HG02970 (cell line): Measurements from ENCODE around the gene MYBPHL.

Source experiments
- ATAC-seq: cut with Tn5 transposase; IDR thresholded peaks from one replicate; pipeline ENCODE4 v1.9.1; 2021; ENCODE audit warnings: mild to moderate bottlenecking, moderate library complexity, moderate number of reproducible peaks; ENCODE audit not compliant: unreplicated experiment, low FRiP score

The MYBPHL gene

DNA sequence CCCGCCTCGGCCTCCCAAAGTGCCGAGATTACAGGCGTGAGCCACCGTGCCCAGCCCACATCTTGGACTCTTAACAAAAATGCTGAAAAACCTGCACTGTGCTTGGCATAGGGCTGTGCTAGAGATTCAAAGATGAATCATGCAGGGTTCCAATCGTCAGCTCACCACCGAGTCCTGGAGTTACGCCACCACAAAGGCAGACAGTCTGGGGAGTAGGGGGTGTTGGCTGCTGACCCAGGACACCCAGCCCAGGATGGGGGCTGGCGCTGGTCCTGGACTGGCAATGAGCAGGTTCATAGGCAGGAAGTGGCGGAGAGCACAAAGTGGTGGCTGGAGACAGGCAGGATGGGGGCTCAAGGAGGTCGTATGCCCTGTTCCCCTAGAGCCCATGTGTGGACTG lies 39.8 kb downstream of the MYBPHL start:
- ATAC-seq, result no peak

DNA sequence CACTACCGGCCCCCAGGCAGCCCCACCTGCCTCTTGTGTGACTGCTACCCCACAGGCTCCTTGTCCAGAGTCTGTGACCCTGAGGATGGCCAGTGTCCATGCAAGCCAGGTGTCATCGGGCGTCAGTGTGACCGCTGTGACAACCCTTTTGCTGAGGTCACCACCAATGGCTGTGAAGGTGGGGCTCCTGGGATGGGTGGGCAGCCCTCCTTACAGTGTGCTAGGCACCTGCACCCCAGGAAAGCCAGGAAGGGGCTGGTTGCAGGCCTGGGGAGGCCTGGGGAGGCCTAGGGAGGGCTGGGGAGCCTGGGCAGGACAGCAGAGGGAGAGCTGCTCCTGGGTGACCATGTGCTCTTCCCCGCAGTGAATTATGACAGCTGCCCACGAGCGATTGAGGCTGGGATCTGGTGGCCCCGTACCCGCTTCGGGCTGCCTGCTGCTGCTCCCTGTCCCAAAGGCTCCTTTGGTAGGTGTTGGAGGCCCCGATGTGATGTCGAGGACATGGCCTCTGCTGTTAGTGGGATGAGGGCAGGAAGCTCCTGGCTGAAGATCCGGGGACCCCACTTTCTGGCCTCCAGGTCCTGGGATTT lies 41.0 kb downstream of the MYBPHL start:
- no peak for ATAC-seq

DNA sequence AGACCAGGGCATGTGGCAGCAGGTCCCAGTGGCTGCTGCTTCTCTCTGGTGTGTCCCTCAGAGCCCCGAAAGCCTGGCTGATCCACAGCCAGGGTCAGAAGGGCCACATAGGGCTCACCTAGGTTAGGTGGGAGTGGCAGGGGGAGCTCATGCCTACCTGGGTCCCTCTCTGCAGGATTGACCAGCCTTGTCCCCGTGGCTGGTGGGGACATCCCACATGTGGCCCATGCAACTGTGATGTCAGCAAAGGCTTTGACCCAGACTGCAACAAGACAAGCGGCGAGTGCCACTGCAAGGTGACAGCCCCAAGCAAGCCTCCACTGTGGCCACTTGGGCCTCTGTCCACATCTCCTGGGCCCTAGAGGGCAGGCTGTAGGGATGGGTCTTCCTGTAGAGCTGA lies 41.8 kb downstream of the MYBPHL start:
- no peak for ATAC-seq

DNA sequence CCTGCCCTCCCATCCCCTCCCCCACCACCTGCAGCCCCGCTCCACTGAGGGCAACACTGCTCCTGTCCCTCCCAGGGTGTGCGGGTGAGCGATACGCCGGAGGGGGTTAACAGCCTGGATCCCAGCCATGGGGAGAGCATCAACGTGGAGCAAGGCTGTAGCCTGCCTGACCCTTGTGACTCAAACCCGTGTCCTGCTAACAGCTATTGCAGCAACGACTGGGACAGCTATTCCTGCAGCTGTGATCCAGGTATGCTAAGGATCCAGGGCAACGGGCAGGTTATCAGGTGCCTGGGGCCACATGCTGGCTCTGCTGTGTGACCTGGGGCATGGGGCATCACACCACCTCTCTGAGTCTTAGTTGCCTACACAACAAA lies 42.4 kb downstream of the MYBPHL start:
- no peak for ATAC-seq

DNA sequence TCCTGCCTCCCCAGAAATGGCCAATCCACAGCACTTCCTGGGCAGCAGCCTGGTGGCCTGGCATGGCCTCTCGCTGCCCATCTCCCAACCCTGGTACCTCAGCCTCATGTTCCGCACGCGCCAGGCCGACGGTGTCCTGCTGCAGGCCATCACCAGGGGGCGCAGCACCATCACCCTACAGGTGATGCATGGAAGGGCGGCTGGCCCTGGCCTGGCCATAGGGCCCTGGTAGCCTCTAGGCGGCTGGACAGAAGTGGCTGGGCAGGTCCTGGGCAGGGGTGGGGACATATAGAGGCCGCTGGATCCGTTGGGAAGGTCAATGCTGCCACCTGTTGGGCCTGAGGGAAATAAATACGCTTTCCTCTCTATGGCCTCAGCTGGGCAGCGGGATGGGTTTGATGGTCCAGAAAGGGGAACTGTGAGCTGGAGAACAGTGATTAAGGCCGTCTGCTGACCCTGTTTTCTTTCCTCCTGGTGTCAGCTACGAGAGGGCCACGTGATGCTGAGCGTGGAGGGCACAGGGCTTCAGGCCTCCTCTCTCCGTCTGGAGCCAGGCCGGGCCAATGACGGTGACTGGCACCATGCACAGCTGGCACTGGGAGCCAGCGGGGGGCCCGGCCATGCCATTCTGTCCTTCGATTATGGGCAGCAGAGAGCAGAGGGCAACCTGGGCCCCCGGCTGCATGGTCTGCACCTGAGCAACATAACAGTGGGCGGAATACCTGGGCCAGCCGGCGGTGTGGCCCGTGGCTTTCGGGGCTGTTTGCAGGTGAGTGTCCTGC lies 43.0 kb downstream of the MYBPHL start:
- peak; percentile 63 for ATAC-seq

DNA sequence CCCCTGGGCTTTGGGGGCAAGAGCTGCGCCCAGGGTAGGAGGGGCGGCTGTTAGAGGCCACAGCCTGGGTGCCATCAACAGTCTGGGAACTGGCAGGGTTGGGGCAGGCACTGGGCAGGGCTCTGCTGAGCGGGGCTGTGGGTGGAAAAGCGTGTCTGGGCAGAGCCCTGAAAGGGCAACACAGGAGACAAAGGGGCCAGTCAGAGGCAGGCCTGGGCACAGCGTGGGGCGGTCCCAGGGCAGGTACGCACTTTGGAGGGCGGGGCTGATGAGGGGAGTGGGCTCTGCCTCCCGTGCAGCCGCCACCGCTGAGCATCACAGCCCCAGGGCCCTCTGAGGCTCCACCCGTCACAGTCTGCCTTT lies 43.6 kb downstream of the MYBPHL start:
- ATAC-seq, result no peak

DNA sequence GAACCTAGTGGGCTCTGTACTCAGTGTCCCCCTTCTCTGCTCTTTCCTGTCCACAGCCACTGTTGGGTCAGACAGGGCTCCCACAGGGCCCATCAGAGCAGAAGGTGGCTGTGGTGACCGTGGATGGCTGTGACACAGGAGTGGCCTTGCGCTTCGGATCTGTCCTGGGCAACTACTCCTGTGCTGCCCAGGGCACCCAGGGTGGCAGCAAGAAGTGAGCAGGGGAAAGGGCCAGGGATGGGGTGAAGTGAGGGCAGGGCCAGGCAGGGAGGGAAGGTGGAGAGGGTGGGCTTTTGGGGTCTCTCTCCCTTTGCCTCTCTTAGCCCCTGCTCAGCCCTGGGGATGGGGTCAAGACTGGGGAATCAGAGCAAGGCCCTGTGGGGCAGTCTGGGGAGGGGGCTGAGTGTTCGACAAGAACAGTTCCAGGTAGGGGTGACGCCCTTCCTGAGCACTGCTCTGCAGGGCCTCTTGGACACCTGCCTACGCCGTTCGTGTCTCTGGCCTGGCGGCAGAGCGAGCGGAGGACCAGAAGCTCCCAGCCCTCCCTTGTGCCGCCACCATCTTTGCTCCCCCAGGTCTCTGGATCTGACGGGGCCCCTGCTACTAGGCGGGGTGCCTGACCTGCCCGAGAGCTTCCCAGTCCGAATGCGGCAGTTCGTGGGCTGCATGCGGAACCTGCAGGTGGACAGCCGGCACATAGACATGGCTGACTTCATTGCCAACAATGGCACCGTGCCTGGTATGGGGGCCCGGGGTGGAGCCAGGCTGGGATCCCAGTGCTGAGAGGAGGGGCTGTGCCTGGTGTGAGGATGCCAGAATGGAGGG lies 44.4 kb downstream of the MYBPHL start:
- no peak for ATAC-seq

DNA sequence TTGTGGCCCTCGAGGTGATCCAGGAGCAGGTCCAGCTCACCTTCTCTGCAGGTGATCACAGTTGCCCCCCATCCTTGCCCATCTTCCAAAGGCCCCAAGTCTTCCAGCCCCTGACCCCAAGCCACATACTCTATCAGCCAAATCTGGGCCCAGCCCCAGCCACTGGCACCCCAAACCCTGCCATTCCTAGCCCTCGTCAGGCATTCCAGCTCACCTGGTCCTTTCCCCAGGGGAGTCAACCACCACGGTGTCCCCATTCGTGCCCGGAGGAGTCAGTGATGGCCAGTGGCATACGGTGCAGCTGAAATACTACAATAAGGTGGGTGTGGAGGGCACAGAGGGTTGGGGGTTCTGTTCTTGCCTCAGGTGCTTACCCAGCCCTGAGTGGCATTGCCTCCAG lies 45.2 kb downstream of the MYBPHL start:
- ATAC-seq, result no peak

DNA sequence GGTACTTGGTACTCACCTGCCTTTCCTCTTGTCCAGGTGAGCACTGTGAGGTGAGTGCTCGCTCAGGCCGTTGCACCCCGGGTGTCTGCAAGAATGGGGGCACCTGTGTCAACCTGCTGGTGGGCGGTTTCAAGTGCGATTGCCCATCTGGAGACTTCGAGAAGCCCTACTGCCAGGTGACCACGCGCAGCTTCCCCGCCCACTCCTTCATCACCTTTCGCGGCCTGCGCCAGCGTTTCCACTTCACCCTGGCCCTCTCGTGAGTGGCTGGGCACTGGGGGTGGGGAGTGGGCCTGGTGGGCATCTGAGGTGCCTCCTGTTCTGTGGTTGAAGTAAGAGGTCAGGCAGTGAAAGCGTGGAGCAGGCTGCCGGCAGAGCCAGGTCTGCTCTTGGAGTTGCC lies 45.8 kb downstream of the MYBPHL start:
- ATAC-seq, result no peak

DNA sequence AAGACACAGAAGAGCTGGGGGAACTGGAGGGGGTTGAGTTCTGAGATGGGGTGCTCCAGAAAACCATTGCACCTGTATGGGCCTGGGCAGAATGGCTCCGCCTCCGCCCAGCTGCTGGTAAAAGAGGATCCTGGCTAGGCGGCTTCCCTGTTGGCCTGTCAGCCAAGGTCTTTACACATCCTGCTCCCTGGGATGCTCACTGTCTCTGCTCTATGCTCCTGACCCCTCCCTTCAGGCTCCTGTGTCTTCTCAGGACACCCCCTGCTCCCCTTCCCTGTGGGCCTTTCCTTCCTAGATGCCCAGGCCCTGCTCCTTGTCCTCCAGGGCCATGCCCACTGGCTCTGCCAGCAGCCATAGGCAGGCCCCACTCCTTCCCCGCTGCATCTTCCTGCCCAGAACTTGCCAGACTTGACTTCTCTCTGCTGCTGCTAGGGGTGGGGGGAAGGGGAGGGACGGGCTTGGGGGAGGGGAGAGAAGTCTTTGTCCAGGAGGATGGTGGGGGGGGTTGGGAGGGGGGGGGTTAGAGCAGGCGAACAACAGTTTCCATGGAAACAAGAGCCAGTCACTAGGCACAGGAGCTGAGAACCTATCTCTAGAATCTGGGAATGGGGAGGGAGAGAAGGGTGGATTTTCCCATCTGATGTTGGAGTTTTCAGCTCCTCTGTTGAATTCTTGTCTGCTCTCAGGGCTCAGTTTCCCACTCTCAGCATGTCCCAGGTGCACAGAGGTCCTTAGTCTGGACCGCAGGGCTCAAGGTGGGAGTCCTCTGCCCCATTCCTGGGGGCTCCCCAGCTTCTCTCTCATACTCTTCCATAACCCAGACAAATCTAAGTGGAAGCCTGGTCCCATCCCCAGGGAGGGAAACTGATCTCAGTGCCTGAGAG lies 46.9 kb downstream of the MYBPHL start:
- no peak for ATAC-seq

DNA sequence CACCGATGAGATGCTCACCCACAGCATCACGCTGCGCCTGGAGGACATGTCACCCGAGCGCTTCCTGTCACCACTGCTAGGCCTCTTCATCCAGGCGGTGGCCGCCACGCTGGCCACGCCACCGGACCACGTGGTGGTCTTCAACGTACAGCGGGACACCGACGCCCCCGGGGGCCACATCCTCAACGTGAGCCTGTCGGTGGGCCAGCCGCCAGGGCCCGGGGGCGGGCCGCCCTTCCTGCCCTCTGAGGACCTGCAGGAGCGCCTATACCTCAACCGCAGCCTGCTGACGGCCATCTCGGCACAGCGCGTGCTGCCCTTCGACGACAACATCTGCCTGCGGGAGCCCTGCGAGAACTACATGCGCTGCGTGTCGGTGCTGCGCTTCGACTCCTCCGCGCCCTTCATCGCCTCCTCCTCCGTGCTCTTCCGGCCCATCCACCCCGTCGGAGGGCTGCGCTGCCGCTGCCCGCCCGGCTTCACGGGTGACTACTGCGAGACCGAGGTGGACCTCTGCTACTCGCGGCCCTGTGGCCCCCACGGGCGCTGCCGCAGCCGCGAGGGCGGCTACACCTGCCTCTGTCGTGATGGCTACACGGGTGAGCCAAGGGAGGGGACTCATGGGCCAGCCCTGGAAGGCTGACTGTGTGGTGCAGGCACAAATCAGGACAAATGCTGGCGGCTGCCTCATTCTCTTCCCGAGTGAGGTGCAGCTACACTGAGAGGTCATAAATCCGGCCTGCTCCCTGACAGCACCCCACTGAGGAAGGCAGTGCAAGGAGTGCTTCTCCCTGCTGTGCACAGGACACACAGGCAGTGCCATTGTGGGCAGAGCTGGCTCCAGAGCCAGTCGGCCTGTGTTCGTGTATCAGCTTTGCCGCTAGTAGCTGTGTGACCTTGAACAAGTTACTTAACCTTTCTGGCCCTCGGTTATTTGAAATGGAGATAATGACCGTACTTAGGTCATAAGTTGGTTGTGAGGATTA lies 48.0 kb downstream of the MYBPHL start:
- ATAC-seq, result no peak

DNA sequence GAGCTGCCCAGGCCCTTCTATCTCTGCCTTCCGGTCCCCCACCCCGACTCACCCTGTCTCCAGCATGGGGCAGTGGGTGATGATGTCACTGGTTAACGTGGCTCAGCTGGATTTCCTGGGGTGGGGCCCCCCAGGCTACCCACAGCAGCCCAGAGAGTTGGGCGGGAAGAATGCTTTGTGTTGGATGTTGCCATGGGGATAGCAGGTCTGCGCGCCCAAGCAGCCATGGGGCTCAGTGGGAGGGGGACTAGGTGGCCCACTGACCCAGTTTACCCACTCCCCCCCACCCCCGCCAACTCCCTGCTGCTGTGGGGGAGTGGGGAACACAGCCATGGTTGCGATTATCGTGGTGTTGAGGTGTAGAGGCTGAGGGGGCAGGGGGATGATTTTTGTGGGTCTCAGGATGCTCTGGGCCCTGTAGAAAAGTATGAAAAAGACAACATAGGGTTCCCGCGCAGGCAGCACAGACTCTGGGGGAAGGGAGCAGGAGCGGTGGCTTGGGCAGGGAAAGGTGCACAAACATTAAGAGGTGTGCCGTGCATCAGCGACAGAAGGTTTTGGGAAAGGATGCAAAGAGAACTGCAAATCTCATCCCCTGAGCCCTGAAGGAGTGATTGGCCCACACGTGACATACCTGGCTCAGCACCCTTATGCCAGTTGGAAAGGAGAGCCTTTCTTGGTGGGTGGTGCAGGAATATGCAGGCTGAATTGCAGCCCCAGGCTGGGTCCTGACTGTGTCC lies 49.0 kb downstream of the MYBPHL start:
- no peak for ATAC-seq

DNA sequence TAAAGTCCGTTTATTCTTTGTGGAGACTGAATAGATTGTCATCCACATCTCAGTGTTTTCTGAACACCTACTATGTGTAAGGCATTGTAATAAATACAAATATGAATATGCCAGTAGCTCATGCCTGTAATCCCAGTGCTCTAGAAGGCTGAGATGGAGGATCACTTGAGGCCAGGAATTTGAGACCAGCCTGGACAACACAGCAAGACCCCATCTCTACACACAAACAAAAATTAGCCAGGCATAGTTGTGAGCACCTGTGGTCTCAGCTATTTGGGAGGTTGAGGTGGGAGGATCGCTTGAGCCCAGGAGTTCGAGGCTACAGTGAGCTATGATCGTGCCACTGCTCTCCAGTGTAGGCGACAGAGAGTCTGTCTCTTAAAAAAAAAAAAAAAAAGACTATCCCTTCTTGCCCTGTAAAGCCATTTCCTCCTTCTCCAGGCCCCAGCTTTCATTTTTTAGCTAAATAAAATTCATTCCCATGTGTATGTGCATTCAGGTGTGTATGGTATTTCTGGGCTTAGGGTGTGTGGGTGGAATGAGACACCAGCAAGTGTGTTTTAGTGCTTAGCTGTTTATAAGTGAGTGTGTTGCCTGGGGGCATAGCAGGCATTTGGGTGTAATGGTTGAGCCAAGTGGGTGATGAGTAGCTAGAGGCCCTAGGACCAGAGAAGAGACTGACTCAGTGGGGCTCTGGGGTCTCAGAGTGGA lies 49.7 kb downstream of the MYBPHL start:
- ATAC-seq, result no peak

DNA sequence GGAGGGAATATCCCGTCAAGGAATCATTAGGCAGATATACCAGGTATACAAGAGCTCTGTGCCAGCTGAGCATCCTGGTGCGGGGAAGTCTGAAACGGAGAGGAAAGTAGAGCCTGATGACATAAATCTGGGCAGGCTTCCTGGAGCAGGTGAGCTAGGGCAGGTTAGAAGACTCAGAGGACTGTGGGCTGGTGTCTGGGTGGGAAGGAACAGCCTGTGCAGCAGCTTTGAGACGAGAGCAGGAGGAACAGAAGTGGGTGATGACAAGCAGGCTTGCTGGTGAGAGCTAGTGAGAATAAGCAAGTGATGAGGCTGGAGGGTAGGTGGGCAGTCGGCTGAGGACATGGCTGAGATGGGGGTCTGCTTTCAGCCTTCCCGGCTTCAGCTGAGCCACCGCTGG lies 50.7 kb downstream of the MYBPHL start:
- ATAC-seq, result no peak

DNA sequence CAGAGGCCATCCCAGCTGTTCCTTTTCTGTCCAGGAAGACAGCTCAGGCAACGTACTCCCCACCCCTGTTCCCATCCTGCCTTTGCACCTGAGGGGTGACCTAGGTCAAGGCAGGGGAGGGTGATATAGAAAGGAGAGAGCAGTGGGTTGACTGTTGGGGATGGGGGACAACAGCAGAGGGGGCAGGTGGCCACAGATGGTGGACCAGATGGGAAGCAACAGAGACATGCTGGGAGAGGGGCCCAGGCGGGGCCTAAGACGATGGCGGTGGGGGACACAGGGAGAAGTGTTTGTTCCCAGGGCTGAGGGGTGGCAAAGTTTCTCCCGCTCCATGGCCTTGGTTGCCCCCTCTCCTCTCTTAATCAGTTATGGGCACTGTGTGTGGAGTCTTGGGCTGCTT lies 51.1 kb downstream of the MYBPHL start:
- ATAC-seq, result no peak

DNA sequence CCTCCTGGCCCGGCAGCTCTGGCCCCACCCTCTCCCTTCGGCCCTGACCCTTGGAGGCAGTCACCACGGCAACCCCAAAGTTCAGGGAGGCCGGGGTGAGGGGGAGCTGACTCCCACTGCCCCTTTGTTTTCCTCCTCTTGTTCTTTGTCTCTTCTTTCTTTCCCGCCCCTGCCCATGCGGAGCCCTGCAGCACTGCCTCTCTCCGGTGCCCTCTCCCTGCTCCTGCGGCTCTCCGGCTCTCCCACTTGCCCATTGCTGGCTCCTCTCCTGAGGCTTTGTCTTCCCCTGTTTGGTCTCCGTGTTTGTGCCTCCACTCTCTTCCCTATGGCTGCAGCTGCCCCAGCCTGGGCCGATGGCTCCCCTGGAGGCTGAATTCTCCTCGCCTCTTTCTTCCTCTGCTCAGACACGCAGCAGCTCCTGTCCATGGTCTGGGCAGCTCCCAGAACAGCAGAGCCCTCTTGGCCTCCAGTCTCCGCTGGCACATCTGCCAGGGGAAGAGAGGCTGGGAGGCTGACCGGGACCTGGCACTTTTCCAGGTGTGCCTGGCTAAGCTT lies 51.6 kb downstream of the MYBPHL start:
- ATAC-seq, result no peak

DNA sequence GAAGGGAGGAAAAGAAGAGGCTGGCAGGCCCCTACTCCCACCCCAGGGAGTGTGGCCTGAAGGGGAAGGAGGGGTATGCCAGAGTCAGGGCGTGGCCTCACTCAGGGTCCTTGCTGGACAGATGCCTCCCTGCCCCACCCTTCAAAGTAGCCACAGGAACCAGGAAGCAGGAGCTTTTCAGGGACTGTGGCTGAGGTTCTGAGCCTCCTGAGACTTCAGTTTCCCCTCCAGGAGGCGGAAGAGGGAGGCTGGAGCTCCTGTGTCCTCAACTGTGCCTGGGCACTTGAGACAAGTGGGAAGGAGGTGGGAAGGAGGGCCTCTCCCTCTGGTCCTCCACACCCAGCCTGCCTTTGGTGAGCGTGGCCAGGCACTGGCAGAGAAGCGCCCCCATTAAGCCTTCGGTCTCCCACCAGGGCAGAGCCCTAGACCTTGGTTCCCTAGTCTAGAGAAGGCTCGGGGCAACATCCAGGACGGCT lies 52.2 kb downstream of the MYBPHL start:
- ATAC-seq, result no peak
